NOMO-1 treated with dmso at 0.1 percent for 144 hours (cell line): Measurements from ENCODE around the gene JAG1.
"Not testable (repeated sequence)": the region's sequence is repeated elsewhere in the genome, so short reads cannot be mapped to it uniquely, and the experiment has no call there.

Experiments used
- DNase-seq: peaks from one replicate; lab custom pipeline; 2025; ENCODE audit not compliant: unreplicated experiment; lab: John Stamatoyannopoulos, UW

JAG1 gene

GRCh38 chr20:10639077-10639736, 34.6 kb downstream of the JAG1 start:
- no peak for DNase-seq

- no peak for DNase-seq
Measured at GRCh38 chr20:10637563-10637962, 36.2 kb downstream of the JAG1 start.

- DNase-seq = no peak
Measured at GRCh38 chr20:10637031-10637559, 36.7 kb downstream of the JAG1 start.

DNA sequence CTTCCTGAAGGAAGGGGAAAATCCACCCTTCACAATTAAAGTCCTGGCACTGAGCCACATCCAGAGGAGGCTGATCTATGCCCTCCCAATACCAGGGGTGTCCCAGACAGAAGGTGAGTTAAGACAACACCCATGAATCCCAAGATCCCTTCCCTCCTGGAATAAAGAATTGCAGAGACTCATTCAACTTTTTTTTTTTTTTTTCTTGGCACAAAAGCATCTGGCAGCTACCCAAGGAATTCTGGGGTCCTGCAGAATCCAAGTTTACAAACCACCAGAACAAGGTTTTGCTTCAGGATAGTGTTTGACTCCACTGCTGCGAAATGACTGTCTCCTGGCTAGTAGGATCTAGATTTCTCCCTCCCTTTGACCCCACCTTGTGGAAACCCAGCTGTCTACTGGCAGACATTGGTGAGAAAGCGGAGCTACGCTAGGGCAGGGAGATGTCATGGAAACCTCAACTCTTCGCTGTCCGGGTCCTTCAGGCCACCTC, 37.4 kb downstream of the JAG1 start:
- no peak for DNase-seq

GRCh38 chr20:10635476-10636208, 38.2 kb downstream of the JAG1 start:
- no peak for DNase-seq

- peak; percentile 27 for DNase-seq
Measured at GRCh38 chr20:10634683-10635411, 39.0 kb downstream of the JAG1 start.

DNA sequence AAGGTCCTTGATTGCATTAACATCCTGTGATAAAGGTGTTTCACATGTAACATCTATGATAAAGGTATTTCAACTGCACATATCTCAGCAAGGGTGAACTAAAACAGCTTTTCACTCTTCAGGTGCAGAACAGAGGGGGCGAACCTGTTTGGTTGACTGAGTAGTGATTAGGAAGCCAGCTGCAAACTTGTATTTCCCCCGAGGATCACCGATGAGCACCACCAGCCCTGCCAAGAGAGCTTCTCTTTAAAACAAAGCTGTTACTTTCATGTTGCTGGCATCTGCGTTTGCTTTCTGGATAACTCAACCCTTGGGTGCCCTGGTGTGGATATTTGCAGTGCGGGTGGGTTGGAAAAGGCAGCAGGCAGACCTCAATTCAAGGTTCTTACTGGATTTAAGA, 39.6 kb downstream of the JAG1 start:
- no peak for DNase-seq

DNA sequence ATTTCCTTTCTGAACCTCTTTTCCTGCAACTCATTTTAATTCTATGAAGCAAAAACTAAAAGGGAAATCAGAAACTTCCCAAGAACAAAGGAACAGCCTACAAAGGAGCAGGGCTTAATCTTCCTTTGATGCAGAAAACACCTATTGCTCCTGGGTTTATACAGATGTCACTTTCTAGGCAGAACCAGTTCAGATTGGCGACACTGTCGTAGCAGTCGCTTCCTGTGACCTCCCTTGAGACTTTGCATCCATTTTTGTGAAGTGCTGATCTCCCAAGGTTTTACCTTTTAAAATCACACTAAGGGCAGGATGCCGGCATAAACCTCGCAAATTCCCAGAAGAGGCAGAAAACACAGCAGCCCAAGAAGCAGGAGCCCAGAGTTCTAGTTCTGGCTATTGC, 40.1 kb downstream of the JAG1 start:
- no peak for DNase-seq

DNA sequence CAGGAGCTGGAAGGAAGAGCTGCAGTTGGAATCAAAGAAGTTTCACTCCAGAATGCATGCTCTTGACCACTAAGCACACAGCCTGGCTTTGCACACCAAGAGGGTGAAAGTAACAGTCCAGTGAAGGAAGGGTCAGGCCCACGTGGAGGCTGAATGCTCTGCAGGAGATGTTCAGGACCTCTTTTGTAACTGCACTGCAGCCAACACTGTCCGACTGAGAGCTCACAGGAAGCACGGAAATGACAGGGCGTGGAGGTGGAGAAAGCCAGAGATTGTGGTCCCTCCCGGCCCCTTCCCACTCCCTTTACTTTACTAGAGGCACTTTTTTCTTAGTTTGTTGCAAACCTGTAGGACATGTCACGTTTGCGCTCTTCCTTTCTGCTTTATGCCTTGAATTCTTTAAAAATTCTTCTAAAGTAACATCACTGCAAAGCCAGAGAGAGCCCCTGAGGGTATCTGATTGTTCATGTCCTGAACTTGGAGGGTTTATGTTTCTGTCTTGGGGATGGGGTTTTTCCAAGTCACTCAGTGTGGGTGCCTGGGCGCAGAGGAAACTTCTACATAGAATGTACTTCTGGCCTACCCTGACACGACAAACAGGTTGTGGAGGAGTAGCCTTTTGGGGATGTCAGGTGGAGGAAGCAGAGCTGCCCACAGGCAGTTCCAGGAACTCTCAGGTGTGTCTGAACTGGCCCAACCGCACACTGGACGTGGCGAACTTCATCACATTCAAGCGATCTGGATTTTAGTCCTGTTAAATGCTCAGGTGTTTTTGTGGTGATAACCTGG, 40.9 kb downstream of the JAG1 start:
- DNase-seq = no peak

DNA sequence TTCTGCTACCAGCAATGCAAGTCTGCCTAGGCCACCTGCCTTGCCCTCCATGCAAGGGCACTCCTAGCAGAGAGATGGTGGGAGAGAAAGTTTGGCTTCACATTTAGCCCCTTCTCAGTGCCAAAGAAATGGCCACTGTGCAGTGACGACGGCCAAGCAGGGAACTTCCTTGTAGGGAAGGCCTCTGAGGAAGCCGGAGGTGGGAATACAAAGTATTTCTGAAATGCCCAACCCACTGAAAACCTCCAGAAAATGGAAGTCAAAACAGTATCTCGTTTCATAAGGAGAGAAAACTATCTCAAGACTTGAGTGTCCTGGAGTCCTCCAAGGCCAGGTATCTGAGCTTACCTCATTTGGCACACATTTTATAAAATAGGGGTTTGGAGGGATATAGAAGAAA, 42.7 kb downstream of the JAG1 start:
- DNase-seq = no peak

- DNase-seq = no peak
Measured at GRCh38 chr20:10629946-10630650, 43.7 kb downstream of the JAG1 start.

DNA sequence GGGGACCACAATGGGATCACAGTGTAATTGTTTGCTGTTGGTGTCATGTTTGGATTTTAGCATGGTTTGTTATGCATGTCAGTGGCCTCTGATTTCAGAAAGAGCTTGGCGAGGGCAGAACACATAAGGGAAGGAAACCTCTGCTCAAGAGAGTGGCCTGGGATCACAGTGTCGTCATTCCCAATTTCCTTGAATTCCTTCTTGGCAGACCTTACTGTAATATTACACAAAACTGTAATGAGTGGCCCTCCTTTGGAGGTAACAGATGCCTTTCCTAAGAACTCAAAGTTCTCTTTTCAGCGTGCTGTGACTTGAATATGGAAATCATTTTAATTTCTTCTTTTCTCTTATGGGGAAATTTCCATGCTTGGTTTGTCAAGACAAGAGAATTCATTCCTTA, 46.9 kb downstream of the JAG1 start:
- DNase-seq = no peak

DNA sequence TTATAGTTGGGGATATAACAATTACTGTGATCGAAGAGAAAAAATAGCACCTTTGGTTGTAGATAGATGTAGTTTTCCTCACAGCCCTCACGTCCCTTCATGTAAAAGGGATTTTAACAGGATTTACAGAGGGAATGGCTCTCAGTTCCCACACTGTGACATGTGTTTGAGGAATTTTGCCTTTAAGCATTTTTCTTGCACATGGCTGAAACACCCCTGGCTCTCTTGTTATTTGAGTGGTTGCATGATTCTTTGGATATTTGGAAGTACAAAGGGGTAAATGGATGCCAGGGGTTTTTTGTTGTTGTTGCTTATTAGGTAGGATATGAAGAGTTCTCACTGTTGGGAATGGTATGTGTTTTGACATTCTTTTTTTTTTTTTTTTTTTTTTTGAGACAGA, 48.2 kb downstream of the JAG1 start:
- no peak for DNase-seq

- DNase-seq = no peak
Measured at GRCh38 chr20:10622657-10623418, 51.0 kb downstream of the JAG1 start.

- DNase-seq = no peak
Measured at GRCh38 chr20:10621149-10621548, 52.6 kb downstream of the JAG1 start.

- DNase-seq = no peak
Measured at GRCh38 chr20:10619427-10619826, 54.4 kb downstream of the JAG1 start.

GRCh38 chr20:10618611-10619245, 55.1 kb downstream of the JAG1 start:
- no peak for DNase-seq

GRCh38 chr20:10617549-10618133, 56.2 kb downstream of the JAG1 start:
- not testable (repeated sequence) for DNase-seq

GRCh38 chr20:10616212-10616611, 57.6 kb downstream of the JAG1 start:
- DNase-seq = no peak
